ENCODE measurements around the gene SAP30L. TPM values are rescaled to one million over a fixed set of nuclear protein-coding genes. Genes with fewer than 3 reads are reported as not detected.

SAP30L gene
- total RNA-seq, 1 donor from 2014 or later = 9.1 TPM

- DNase-seq (ENCODE audit: low read depth) = no peak
- peak overlapping the region; percentile 69 for H3K4me3 ChIP-seq (ENCODE audit: low read depth, low read length)
- TF ChIP-seq CTCF (conservative IDR thresholded peaks at IDR 0.05; ENCODE audit: low read depth, low read length) = no peak
Observed at GRCh38 chr5:154446195-154447088, 645 bp downstream of the SAP30L start.

- DNase-seq (ENCODE audit: low read depth) = no peak
- H3K4me3 ChIP-seq (ENCODE audit: low read depth, low read length) = peak overlapping the region; percentile 69
- TF ChIP-seq CTCF (conservative IDR thresholded peaks at IDR 0.05; ENCODE audit: low read depth, low read length) = no peak
Observed at GRCh38 chr5:154447089-154447725, 1.4 kb downstream of the SAP30L start.

- DNase-seq (ENCODE audit: low read depth) = no peak
- no peak for TF ChIP-seq CTCF (conservative IDR thresholded peaks at IDR 0.05; ENCODE audit: low read depth, low read length)
Observed at GRCh38 chr5:154449786-154450185, 4.0 kb downstream of the SAP30L start.

GRCh38 chr5:154451957-154452356, 6.2 kb downstream of the SAP30L start:
- no peak overlapping the region for H3K4me3 ChIP-seq (ENCODE audit: low read depth, low read length)
- no peak for TF ChIP-seq CTCF (conservative IDR thresholded peaks at IDR 0.05; ENCODE audit: low read depth, low read length)
- no peak for DNase-seq (ENCODE audit: low read depth)

More at GRCh38 chr5:154449786-154450185, 4.0 kb downstream of the SAP30L start:
- H3K4me3 ChIP-seq (ENCODE audit: low read depth, low read length) = no peak overlapping the region

GRCh38 chr5:154455585-154455984, 9.8 kb downstream of the SAP30L start:
- TF ChIP-seq CTCF (conservative IDR thresholded peaks at IDR 0.05; ENCODE audit: low read depth, low read length) = no peak
- DNase-seq (ENCODE audit: low read depth) = no peak
- H3K4me3 ChIP-seq (ENCODE audit: low read depth, low read length) = no peak overlapping the region

GRCh38 chr5:154456540-154456939, 10.7 kb downstream of the SAP30L start:
- DNase-seq (ENCODE audit: low read depth) = no peak
- TF ChIP-seq CTCF (conservative IDR thresholded peaks at IDR 0.05; ENCODE audit: low read depth, low read length) = no peak
- H3K4me3 ChIP-seq (ENCODE audit: low read depth, low read length) = no peak overlapping the region
